ENCODE measurements around the gene WWC1. TPM values are rescaled to one million over a fixed set of nuclear protein-coding genes. Genes with fewer than 3 reads are reported as not detected.

Gene WWC1
- total RNA-seq, 1 donor from 2014 or later = 20.8 TPM

- TF ChIP-seq, protein P1, sequence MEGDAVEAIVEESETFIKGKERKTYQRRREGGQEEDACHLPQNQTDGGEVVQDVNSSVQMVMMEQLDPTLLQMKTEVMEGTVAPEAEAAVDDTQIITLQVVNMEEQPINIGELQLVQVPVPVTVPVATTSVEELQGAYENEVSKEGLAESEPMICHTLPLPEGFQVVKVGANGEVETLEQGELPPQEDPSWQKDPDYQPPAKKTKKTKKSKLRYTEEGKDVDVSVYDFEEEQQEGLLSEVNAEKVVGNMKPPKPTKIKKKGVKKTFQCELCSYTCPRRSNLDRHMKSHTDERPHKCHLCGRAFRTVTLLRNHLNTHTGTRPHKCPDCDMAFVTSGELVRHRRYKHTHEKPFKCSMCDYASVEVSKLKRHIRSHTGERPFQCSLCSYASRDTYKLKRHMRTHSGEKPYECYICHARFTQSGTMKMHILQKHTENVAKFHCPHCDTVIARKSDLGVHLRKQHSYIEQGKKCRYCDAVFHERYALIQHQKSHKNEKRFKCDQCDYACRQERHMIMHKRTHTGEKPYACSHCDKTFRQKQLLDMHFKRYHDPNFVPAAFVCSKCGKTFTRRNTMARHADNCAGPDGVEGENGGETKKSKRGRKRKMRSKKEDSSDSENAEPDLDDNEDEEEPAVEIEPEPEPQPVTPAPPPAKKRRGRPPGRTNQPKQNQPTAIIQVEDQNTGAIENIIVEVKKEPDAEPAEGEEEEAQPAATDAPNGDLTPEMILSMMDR (IDR thresholded peaks at IDR 0.05; ENCODE audit: insufficient read depth, low read length, severe bottlenecking) = no peak
- H3K4me3 ChIP-seq (ENCODE audit: low read depth, low read length) = no peak overlapping the region
- no peaks in the 10 kb centered on the region for H3K27me3 ChIP-seq (ENCODE audit: control insufficient read depth, insufficient read depth, low read length)
- DNase-seq (ENCODE audit: low read depth) (no peak), FAIRE-seq (no peak)
- peaks cover 20% of the 10 kb centered on the region for H3K36me3 ChIP-seq (ENCODE audit: control insufficient read depth, insufficient read depth, low read length)
These were observed 222.5 kb downstream of the WWC1 start for GRCh38 chr5:168513861-168514428.

Other genes starting within 250 kb of the WWC1 start
- gene RARS1, start 194.8 kb downstream of the WWC1 start, total RNA-seq = 105 and 122 TPM in 2 replicates
- gene FBLL1, start 237.7 kb downstream of the WWC1 start, total RNA-seq = 0.77 TPM in 1 of 2 replicates, not detected in the other

Data from bronchial epithelial cell (primary cell).